Endothelial cell (in vitro differentiated cells): Measurements from ENCODE around the gene GPR82. TPM values are rescaled to one million over a fixed set of nuclear protein-coding genes. Genes with fewer than 3 reads are reported as not detected.

Source experiments
- DNase-seq: peaks from one replicate; pipeline ENCODE4 v3.0.0; 2021; ENCODE audit warnings: low spot score
- H3K27ac Mint-ChIP-seq: one replicate; pipeline ENCODE4 v1.8.0; 2021; ENCODE audit warnings: mixed read lengths, inconsistent platforms; ENCODE audit not compliant: unreplicated experiment
- H3K27me3 Mint-ChIP-seq: one replicate; pipeline ENCODE4 v1.8.0; 2021; ENCODE audit warnings: mild to moderate bottlenecking, moderate library complexity, mixed read lengths, inconsistent platforms; ENCODE audit not compliant: unreplicated experiment
- H3K36me3 Mint-ChIP-seq: one replicate; pipeline ENCODE4 v1.8.0; 2021; ENCODE audit warnings: mild to moderate bottlenecking, low read depth, mixed read lengths, inconsistent platforms; ENCODE audit not compliant: unreplicated experiment
- H3K4me1 Mint-ChIP-seq: one replicate; pipeline ENCODE4 v1.8.0; 2021; ENCODE audit warnings: mild to moderate bottlenecking, mixed read lengths, inconsistent platforms; ENCODE audit not compliant: unreplicated experiment
- H3K4me3 Mint-ChIP-seq: one replicate; pipeline ENCODE4 v1.8.0; 2021; ENCODE audit warnings: mild to moderate bottlenecking, mixed read lengths, inconsistent platforms; ENCODE audit not compliant: unreplicated experiment
- H3K9me3 Mint-ChIP-seq: one replicate; pipeline ENCODE4 v1.8.0; 2021; ENCODE audit warnings: mixed read lengths, inconsistent platforms; ENCODE audit not compliant: unreplicated experiment
- total RNA-seq: library from RNA; stranded (reverse); fragmentation: NEBNext Ultra II Directional; extraction: Animal tissue kit (Norgen Biotek cat#: 25700); gene quantifications from one replicate; pipeline ENCODE4 v1.2.1, GENCODE V29; 2021; ENCODE audit not compliant: unreplicated experiment
- TF ChIP-seq, protein P1 (sequence below): fragments of 200-600 bp; sonication (generic); IDR thresholded peaks from one replicate; pipeline ENCODE4 v1.5.0; 2021; ENCODE audit warnings: antibody characterized with exemption; ENCODE audit not compliant: unreplicated experiment

The GPR82 gene
- total RNA-seq, 1 donor from 2014 or later = not detected

DNA sequence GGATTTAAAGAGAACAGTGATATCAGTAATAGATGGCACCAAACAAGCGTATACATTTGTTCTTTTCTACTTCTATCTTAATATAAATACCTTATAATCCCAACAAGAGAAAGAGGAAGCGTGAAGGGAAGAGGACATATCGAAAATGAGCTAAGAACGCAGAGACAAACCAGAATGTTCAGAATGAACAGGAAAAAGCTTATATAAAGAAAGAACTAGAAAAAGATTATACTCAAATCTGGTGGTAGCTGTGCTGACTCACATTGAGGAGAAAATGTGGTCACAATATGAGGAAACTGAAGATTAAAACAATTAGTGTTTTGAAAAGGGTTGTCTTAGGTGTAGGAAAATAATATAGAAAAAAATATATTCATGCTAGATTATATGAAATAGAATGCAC is 37.2 kb upstream of the GPR82 start:
- no peak for DNase-seq
- H3K4me1 Mint-ChIP-seq = no peaks in the 10 kb centered on the region
- H3K27me3 Mint-ChIP-seq = no peaks in the 10 kb centered on the region
- no peak overlapping the region for H3K4me3 Mint-ChIP-seq
- TF ChIP-seq, protein P1, sequence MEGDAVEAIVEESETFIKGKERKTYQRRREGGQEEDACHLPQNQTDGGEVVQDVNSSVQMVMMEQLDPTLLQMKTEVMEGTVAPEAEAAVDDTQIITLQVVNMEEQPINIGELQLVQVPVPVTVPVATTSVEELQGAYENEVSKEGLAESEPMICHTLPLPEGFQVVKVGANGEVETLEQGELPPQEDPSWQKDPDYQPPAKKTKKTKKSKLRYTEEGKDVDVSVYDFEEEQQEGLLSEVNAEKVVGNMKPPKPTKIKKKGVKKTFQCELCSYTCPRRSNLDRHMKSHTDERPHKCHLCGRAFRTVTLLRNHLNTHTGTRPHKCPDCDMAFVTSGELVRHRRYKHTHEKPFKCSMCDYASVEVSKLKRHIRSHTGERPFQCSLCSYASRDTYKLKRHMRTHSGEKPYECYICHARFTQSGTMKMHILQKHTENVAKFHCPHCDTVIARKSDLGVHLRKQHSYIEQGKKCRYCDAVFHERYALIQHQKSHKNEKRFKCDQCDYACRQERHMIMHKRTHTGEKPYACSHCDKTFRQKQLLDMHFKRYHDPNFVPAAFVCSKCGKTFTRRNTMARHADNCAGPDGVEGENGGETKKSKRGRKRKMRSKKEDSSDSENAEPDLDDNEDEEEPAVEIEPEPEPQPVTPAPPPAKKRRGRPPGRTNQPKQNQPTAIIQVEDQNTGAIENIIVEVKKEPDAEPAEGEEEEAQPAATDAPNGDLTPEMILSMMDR = no peak
- H3K36me3 Mint-ChIP-seq = no peaks in the 10 kb centered on the region
- no peak overlapping the region for H3K27ac Mint-ChIP-seq
- no peaks in the 10 kb centered on the region for H3K9me3 Mint-ChIP-seq

DNA sequence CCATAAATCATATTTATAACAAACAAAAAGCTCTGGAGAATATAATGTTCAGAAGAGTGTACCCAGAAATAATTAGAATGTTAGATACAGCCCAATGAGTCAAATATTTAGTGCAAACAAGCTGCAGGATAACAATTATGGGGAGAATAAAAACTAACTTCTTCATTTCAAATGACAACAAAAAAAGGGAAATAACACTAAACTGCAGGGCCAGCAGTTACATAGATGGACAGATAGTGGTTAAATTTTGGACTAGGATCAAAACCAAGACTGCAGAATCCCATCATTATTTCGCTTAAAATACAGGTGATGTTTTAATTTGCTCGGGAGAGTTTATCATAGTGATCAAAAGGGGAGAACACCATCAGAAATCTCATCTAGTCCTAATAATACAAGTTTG is 35.8 kb upstream of the GPR82 start:
- no peak for DNase-seq
- H3K27ac Mint-ChIP-seq = no peak overlapping the region
- no peaks in the 10 kb centered on the region for H3K27me3 Mint-ChIP-seq
- no peaks in the 10 kb centered on the region for H3K4me1 Mint-ChIP-seq
- TF ChIP-seq, protein P1 = no peak
- no peaks in the 10 kb centered on the region for H3K9me3 Mint-ChIP-seq
- no peak overlapping the region for H3K4me3 Mint-ChIP-seq
- H3K36me3 Mint-ChIP-seq = no peaks in the 10 kb centered on the region

DNA sequence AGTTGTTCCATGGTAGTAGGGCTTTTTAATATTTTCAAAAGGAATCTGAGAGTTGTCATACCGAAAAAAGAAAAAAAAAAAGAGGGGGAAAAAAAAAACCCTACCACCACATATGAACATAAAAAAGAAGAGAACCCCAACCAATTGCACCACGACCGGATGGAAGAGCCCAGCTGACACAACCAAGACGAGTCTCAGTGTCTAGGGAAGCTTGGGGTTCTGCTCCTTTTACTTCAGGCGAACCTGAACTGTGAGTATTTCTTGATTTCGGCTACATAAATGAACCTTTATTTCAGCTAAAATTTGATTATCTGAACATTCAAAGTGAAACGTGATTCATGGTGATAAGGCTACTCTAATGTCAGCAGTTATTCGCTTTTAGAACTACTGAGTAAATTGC is 35.1 kb upstream of the GPR82 start, which contains the start of gene GPR34:
Gene GPR34 (plus strand): TSS at position 139 of the 400 bp plus-strand sequence. CDS start 6,661 bp downstream, outside the sequence.
- no peaks in the 10 kb centered on the region for H3K9me3 Mint-ChIP-seq
- TF ChIP-seq, protein P1 = no peak
- no peak within 1 kb of the TSS for H3K4me3 Mint-ChIP-seq
- no peak for DNase-seq
- peaks cover 4% of the 10 kb centered on the region for H3K4me1 Mint-ChIP-seq
- H3K36me3 Mint-ChIP-seq = no peaks in the 10 kb centered on the region
- H3K27ac Mint-ChIP-seq = no peak within 1 kb of the TSS
- no peaks in the 10 kb centered on the region for H3K27me3 Mint-ChIP-seq

- H3K9me3 Mint-ChIP-seq = no peaks in the 10 kb centered on the region
- no peak overlapping the region for H3K4me3 Mint-ChIP-seq
- H3K27me3 Mint-ChIP-seq = no peaks in the 10 kb centered on the region
- no peaks in the 10 kb centered on the region for H3K36me3 Mint-ChIP-seq
- H3K4me1 Mint-ChIP-seq = peaks cover 5% of the 10 kb centered on the region
- no peak overlapping the region for H3K27ac Mint-ChIP-seq
- TF ChIP-seq, protein P1 = no peak
- DNase-seq = no peak
Observed at GRCh38 chrX:41689711-41690110, 34.3 kb upstream of the GPR82 start.

- DNase-seq = no peak
- Mint-ChIP-seq H3K9me3 (no peaks in the 10 kb centered on the region), H3K27me3 (no peaks in the 10 kb centered on the region), H3K4me1 (peaks cover 5% of the 10 kb centered on the region), H3K36me3 (no peaks in the 10 kb centered on the region), H3K27ac (no peak overlapping the region), H3K4me3 (no peak overlapping the region)
- TF ChIP-seq, protein P1 = no peak
Observed at GRCh38 chrX:41692162-41692749, 31.7 kb upstream of the GPR82 start.
